ENCODE results near the gene RIC3.

Gene RIC3, protein sequence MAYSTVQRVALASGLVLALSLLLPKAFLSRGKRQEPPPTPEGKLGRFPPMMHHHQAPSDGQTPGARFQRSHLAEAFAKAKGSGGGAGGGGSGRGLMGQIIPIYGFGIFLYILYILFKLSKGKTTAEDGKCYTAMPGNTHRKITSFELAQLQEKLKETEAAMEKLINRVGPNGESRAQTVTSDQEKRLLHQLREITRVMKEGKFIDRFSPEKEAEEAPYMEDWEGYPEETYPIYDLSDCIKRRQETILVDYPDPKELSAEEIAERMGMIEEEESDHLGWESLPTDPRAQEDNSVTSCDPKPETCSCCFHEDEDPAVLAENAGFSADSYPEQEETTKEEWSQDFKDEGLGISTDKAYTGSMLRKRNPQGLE

GRCh38 chr11:8168485-8169257 is at the start of gene RIC3:
Gene RIC3 (minus strand): TSS chr11:8169025. CDS start chr11:8168989, 36 bp downstream.
- peak; percentile 20 for DNase-seq

DNA sequence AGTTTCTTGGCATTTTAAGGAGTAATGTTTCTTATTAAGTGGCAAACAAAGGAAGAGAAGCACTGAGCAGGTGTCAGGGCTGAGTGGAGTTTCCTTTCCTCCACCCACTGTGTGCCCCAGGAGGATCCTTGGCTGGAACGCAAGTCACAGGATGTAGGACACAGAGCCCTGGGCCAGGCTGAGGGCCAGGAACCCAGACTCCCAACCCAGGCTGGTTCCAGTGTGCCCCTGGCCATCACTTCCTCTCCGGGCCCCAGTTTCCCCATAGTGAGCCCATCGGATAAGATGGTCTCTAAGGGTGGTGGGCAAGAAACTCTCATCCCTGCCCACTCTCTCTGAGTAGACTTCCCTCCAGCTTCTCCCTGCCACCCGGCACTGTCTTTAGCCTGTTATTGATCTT is 49.6 kb upstream of the RIC3 start:
- DNase-seq: no peak

DNA sequence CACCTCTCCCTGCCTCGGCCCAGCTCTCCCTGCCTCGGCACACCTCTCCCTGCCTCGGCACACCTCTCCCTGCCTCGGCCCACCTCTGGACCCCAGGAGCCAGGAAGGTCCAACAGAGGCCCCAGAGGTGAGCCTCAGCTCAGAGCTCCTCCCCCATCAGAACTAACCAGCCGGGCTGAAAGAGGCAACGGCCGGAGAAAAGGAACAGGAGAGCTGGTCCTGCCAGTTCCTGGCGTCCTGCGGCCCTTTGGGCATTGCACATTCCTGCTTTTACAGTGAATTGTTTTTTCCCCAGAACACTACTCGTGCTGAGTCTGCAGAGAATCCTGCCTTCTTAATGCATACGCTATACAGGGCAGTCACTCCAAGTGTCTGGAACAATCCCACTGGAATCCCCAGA is 49.1 kb upstream of the RIC3 start:
- DNase-seq: no peak

GRCh38 chr11:8217136-8217535 is 48.3 kb upstream of the RIC3 start:
- no peak for DNase-seq

DNA sequence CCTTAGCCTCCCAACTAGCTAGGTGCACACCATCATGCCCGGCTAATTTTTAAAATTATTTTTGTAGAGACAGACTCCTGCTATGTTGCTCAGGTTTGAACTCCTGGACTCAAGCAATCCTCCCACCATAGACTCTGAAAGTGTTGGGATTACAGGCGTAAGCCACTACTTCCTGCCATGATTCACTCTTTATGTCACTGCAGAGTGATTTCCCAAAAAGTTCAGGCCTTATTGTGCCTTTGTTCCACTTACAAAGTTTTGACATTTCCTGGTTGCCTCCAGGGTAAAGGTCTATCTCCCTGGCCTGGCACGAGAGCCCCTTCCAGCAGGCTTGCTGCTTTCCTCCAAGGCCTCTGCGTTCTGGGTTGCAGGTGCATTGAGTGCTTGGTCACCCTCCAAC is 44.6 kb upstream of the RIC3 start:
- DNase-seq: no peak

- DNase-seq: peak; percentile 70
Observed at GRCh38 chr11:8209208-8209807, 40.5 kb upstream of the RIC3 start.

GRCh38 chr11:8207080-8208000 is 38.5 kb upstream of the RIC3 start:
- no peak for DNase-seq

DNA sequence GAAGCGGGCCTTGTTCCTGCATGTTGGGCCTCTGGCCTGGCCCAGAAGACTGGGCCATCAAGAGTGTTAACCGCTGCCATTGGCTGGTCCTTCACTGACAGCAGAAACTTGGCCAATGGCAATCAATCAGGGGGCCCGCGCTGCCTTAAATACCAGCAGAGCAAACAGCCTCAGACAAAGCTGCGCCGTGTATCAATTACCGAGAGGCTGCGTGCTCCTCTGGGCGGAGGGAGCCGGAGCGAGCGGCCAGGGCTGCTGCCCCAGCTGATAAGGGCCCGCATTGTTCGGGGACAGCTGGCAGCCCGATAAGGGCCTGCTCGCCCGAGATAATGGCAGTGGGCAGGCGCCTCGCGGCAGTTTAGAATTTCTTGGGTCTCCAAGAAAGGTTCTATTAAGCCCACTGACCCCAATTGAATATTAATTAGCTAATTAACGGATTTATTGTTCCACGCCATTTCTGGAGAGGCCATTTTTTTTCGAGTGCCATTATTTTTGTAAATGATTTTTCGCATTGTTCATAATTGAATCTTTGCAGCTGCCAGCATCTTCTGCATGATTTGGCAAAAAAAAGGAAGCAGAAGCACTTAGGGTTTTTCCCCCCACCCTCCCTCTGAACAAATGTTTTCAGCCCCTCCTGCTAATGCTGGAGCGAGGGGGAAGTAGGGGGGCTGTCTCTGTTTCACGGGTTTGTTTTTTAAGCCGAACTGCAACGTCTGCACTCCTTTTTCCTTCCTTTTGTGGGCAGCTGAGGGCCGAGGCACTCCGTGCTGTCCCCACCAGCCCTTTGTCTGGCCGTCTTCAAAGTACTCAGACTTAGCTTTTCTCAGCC is 37.6 kb upstream of the RIC3 start:
- DNase-seq: peak; percentile 99

- no peak for DNase-seq
Observed at GRCh38 chr11:8205566-8205965, 36.7 kb upstream of the RIC3 start.

- DNase-seq: no peak
Observed at GRCh38 chr11:8204596-8204995, 35.8 kb upstream of the RIC3 start.

DNA sequence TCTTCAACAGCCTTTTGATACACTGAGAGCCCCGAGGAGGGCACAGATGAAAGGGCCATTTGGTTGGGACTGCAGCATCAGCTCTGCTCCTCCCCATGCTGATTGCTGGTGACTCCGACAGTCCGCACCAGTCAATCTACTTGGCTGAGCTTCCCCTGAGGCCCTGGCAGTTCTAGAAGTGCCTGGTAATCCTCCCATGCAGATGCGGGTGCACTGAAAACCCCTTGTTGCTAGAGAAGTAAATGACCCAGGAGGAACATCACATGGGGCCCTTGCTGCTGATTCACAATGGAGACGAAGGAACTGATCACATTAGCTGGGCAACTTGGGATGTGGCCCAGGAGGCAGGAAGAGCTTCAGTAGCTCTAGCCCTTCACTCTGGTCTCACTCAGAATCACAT is 35.2 kb upstream of the RIC3 start:
- DNase-seq: no peak

GRCh38 chr11:8203414-8203715 is 34.5 kb upstream of the RIC3 start:
- no peak for DNase-seq

DNA sequence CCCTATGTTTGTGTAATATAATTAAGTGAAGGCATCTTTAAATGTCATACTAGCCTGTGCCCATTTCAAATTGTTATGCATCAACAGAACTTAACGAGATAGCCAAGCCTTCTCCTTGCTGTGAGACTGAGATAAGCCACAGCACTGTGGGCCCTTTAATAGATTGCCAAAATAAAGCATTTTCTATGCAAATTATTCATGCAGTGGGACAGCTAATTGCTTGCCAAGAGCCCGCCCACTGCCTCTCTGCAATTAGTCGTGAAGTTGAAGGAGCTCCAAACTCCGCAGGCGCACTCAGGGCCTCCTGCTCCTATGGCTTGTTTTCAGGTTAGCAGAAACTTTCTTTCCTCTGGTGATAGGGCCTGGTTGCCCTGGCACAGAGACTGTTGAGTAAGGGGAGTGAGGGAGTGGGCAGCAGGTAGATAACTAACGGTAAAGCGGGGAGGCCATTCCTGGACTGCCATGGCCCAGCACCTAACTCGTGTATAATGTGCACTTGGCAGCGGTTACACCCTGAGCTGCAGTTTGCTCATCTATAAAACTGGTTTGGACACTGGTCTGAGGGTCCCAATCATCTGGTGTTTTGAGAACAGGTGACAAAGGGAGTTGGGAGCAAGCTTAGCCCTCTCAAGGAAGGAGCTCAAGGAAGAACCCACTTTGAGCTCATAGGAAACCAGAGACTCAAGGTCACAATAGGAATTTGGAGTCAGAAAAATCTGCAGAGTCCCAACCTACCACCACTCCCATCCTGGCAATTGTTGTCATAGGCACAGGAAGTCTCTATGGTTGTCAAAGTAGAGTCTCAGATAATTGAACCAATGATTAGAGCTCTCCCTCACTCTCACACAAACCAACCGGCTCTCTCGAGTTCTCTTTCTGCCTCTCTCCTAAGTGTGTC is 33.9 kb upstream of the RIC3 start:
- peak; percentile 92 for DNase-seq

DNA sequence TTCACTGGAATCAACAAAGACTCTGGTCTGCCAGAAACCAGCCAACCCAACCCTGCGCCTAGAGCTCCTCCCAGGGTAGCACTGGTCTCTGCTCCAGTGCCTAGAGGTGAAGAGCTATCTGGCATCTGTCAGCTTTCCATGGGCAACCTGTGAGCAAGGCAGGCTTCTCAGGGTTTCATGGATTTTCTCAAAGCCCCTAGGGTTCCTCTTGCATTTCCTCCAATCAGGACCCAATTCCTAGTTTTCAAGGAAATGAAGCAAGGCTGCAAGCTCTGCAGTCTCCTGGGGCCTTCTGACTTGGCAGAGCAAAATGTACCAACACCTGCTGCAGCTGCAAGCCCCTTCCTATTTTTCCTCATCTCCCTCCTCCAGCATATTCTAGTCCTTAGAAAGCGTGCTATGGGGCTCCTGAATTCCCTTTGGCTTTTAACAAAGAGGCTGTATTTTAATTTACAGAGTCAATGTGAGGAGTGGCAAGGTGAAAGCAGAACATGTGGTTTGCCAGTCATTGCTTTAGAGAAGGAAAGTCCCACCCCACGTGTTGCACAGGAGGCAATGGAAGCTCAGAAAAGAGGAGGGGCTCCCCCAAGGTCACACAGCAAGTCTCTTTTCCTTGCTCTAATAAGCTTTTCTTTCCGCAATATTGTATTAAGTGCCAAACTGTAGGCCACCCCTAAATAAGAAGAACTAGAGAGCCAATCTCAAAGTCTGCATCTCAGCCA is 33.0 kb upstream of the RIC3 start:
- peak; percentile 79 for DNase-seq

DNA sequence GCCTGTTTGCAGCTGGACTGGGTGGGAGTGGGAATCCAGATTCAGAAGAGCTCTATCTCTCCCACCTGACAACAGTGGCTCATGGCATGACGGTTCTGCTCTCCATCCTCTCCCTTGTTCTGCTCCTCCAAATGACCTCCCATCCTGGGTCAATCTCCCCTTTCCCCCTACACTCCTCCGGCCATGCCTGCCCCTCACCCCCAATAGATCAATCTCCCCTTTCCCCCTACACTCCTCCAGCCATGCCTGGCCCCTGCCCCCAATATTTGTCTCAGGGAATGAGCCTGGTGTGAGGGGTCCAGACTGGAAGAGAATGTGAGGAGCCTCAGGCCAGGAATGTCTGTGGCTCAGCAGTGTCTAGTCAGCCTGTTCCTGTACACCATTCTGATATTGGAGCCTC is 30.9 kb upstream of the RIC3 start:
- no peak for DNase-seq

DNA sequence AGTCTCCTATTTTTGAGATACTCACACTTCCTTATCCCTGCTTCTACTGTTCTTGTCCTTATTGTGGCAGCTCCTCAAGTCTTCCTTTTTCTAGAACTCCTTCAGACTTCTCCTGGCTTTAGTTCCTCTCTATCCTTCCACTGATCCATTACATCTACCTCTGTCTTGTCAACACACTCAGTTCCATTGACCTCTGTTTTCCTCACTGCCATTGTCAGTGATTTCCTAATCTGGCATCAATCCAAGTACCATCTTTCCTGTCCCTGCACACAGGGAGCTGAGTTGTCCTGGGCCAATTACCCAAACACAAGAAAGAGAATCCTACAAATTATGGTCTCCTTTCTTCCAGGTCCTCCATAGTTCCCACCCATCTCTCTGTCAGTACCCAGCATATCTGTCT is 27.9 kb upstream of the RIC3 start:
- DNase-seq: no peak

- peak; percentile 18 for DNase-seq
Observed at GRCh38 chr11:8194956-8195355, 26.1 kb upstream of the RIC3 start.

DNA sequence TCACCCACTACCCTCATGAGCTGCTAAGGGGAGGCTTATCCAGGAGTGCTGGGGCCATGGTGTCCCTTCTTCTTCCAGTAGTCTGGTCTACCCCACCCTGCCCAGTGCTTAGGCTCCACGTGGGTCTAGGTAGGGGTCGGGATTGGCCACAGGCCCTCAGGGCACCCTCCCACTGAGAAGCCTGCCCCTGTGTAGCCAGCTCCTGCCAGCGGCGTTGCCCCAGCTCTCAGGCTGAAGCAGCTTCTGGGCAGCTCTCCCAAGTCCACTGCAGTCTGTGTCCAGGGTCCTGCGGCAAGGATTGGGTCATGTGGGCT is 24.0 kb upstream of the RIC3 start:
- no peak for DNase-seq

DNA sequence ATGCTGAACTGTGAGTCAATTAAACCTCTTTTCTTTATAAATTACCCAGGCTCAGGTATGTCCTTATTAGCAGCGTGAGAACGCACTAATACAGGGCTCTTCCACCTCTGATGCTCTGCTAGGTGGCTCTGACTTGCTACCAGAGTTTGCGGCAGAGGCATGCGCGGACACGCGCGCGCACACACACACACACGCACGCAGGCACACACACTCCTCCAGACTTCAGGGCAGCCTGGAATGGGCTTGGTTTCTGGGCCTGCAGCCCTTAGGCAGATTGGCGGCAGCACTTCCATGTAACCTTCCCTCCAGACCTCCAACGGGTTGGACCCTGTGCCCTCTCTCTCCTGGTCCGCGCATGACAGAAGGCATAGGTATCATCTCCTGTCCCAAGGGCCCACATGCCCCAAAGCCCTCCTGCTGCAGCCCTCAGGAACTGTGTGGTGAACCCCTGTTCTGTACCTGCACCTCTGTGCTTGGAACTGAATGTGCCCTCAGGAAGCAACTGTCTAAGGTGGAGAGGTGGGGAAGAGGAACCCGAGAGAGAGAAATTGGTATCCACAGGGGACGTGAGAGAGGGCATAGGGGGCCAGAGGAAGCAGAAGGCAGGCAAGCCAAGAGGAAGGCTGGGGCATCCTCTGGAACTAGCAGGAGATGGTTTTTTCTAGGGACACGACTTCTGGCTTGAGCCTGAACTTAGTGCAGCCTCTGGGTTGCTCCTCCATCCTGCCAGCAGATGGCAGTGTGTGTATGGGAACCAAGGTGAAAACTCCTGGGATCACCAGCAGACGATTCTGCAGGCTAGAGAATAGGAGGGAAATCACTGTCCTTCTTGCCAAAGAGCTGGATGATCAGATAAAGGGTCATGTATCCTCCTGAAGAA is 23.4 kb upstream of the RIC3 start:
- peak; percentile 83 for DNase-seq

- no peak for DNase-seq
Observed at GRCh38 chr11:8190431-8190830, 21.6 kb upstream of the RIC3 start.
